Measurements from ENCODE around the gene NME3.

DNA sequence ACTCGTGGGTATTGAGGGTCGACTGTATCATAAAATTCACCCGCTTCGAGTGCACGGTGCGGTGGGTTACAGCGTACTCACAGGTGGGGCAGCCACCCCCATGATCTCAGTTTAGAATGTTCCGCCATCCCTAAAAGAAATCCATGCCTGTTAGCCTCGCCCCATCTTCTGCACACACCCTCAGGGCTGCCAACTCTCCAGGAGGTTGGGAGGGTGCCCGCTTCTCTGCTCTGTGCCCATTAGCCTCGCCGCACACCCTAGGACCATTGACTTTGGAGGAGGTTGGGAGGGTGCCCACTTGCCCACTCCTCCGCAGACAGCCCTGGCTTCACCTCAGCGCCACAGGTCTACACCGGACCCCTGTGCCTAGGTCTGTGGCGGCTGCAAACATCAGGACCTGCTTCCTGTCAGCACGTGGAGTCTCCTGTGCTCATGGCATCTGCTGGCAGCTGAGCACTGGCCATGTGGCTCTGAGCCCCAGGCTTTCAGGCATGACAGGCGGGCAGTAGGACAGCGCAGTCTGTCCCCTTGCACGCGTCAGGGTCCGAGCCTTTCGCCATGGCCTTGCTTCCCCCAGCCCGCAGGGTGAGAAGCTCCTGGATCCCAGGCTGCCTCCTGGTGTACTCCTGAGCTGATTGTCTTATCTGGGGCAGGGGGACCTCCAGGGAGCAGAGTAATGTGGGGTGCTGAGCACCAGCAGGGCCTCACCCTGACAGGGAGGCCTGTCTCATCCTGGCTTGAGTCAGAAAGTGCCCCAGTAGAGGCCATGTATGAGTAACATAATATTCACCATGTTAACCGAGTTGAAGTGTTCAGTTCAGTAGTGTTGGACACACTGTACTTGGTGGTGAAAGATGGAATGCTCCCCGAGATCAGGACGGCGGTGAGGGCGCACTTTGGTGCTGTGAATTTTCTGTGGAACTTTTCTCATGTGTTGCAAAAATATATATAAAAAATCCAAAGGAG lies 21.9 kb downstream of the NME3 start:
- TF ChIP-seq ZNF274 (IDR thresholded peaks at IDR 0.05; ENCODE audit: low read depth, low read length) (no peak), YY1 (IDR thresholded peaks at IDR 0.05; ENCODE audit: insufficient read depth, insufficient read length) (no peak)

All from NT2/D1 (cell line).